Colonic mucosa (tissue), 4 donors: ENCODE results near the gene TTLL4. TPM values are rescaled to one million over a fixed set of nuclear protein-coding genes. Genes with fewer than 3 reads are reported as not detected.

ENCODE experiments used
- DNase-seq: peaks from one replicate; pipeline ENCODE4 v3.0.0-alpha.2; 2020
- H3K27ac ChIP-seq: fragments of 200-600 bp; one replicate; pipeline ENCODE4 v1.8.0; 2021
- H3K27me3 ChIP-seq: fragments of 200-600 bp; one replicate; pipeline ENCODE4 v1.8.0; 2021
- H3K36me3 ChIP-seq: fragments of 200-600 bp; one replicate; pipeline ENCODE4 v1.8.0; 2021
- H3K4me1 ChIP-seq: fragments of 200-600 bp; one replicate; pipeline ENCODE4 v1.8.0; 2021; ENCODE audit warnings: mild to moderate bottlenecking
- H3K4me3 ChIP-seq: fragments of 200-600 bp; one replicate; pipeline ENCODE4 v1.8.0; 2021
- H3K9ac ChIP-seq, 2 donors: one replicate each; pipeline ENCODE4 v1.7.0; 2013; ENCODE audit warnings: control low read depth in 2 of 2, low read depth in 2 of 2, low read length in 2 of 2
- H3K9me3 ChIP-seq: fragments of 200-600 bp; one replicate; pipeline ENCODE4 v1.8.0; 2021
- CTCF ChIP-seq: fragments of 200-600 bp; IDR thresholded peaks from one replicate; pipeline ENCODE4 v1.8.0; 2022; ENCODE audit warnings: antibody characterized with exemption, mild to moderate bottlenecking
- intact Hi-C: fragments of 100-400 bp; cut with DNase I; formaldehyde crosslinking; loops from one replicate; pipeline ENCODE4 v1.14.1; 2022
- total RNA-seq, 2 donors: library from RNA; stranded (reverse); fragmentation: NEBNext Ultra II Directional in 1 of 2; extraction: Animal tissue kit (Norgen Biotek cat#: 25700) in 1 of 2; gene quantifications; one replicate each; pipeline ENCODE4 v1.2.1, GENCODE V29; 2021
- donor health status: healthy.
- donor health status: DM: no; HTN: no; CAD: no.
- donor health status: DM: no; HTN: no; CAD: no.

The TTLL4 gene
- total RNA-seq, 2 donors from 2014 or later = 27.5 to 36.7 TPM

- TF ChIP-seq CTCF = no peak
- DNase-seq = no peak
- Histone ChIP-seq H3K36me3 (no peaks in the 10 kb centered on the region), H3K9me3 (no peaks in the 10 kb centered on the region), H3K4me1 (no peaks in the 10 kb centered on the region), H3K4me3 (no peak overlapping the region), H3K27me3 (no peaks in the 10 kb centered on the region), H3K9ac (no peak overlapping the region), H3K27ac (no peak overlapping the region)
- intact Hi-C loops = no loop called here
Measured at GRCh38 chr2:218745559-218746469, 35.2 kb downstream of the TTLL4 start.

GRCh38 chr2:218746470-218746795 is 35.8 kb downstream of the TTLL4 start:
- Histone ChIP-seq H3K36me3 (no peaks in the 10 kb centered on the region), H3K4me1 (no peaks in the 10 kb centered on the region), H3K4me3 (no peak overlapping the region), H3K27me3 (no peaks in the 10 kb centered on the region), H3K9me3 (no peaks in the 10 kb centered on the region), H3K9ac (no peak overlapping the region), H3K27ac (no peak overlapping the region)
- no peak for DNase-seq
- no peak for TF ChIP-seq CTCF
- intact Hi-C loops = no loop called here

- intact Hi-C loops = no loop called here
- no peaks in the 10 kb centered on the region for H3K36me3 ChIP-seq
Measured at GRCh38 chr2:218746960-218747359, 36.3 kb downstream of the TTLL4 start.

GRCh38 chr2:218748741-218749441 is 38.3 kb downstream of the TTLL4 start:
- H3K36me3 ChIP-seq = peaks cover 12% of the 10 kb centered on the region
- DNase-seq = no peak
- H3K27me3 ChIP-seq = no peaks in the 10 kb centered on the region
- H3K4me3 ChIP-seq = no peak overlapping the region
- H3K4me1 ChIP-seq = no peaks in the 10 kb centered on the region
- H3K9me3 ChIP-seq = no peaks in the 10 kb centered on the region
- no peak overlapping the region for H3K9ac ChIP-seq
- no peak overlapping the region for H3K27ac ChIP-seq
- intact Hi-C loops = no loop called here
- TF ChIP-seq CTCF = no peak

More at GRCh38 chr2:218746960-218747359, 36.3 kb downstream of the TTLL4 start:
- no peak for TF ChIP-seq CTCF
- no peaks in the 10 kb centered on the region for H3K4me1 ChIP-seq
- H3K27me3 ChIP-seq = no peaks in the 10 kb centered on the region
- no peak for DNase-seq
- H3K4me3 ChIP-seq = no peak overlapping the region
- H3K27ac ChIP-seq = no peak overlapping the region
- H3K9ac ChIP-seq = no peak overlapping the region
- H3K9me3 ChIP-seq = no peaks in the 10 kb centered on the region

- Histone ChIP-seq H3K27ac (no peak overlapping the region), H3K4me1 (no peaks in the 10 kb centered on the region), H3K4me3 (no peak overlapping the region), H3K36me3 (peaks cover 12% of the 10 kb centered on the region), H3K9ac (no peak overlapping the region), H3K9me3 (no peaks in the 10 kb centered on the region), H3K27me3 (no peaks in the 10 kb centered on the region)
- no peak for TF ChIP-seq CTCF
- DNase-seq = no peak
- intact Hi-C loops = no loop called here
Measured at GRCh38 chr2:218754201-218754600, 43.6 kb downstream of the TTLL4 start.
